MM.1S (cell line): ENCODE data around the gene IL1R1.

Source experiments
- DNase-seq: peaks from one replicate; pipeline ENCODE4 v3.0.0-alpha.2; 2015
- H2AFZ ChIP-seq: fragments of 300-600 bp; sonication (generic); 2 replicates; pipeline ENCODE4 v1.6.0; 2016; ENCODE audit warnings: antibody characterized with exemption, low read length
- H3F3A ChIP-seq: fragments of 300-600 bp; sonication (generic); 2 replicates; pipeline ENCODE4 v1.6.1; 2016; ENCODE audit warnings: mild to moderate bottlenecking, antibody characterized with exemption, low read length, moderate library complexity, mixed read lengths; ENCODE audit not compliant: insufficient read depth
- H3K27ac ChIP-seq: fragments of 300-600 bp; sonication (generic); 2 replicates; pipeline ENCODE4 v1.5.1; 2016; ENCODE audit warnings: mild to moderate bottlenecking, low read length
- H3K27me3 ChIP-seq: fragments of 300-600 bp; sonication (generic); replicated peaks from 2 replicates; pipeline ENCODE4 v1.6.0; 2016; ENCODE audit warnings: low read length; ENCODE audit not compliant: insufficient read depth
- H3K36me3 ChIP-seq: fragments of 300-600 bp; sonication (generic); replicated peaks from 2 replicates; pipeline ENCODE4 v1.6.1; 2016; ENCODE audit warnings: mild to moderate bottlenecking, low read length, mixed read lengths; ENCODE audit not compliant: insufficient read depth
- H3K4me1 ChIP-seq: fragments of 300-600 bp; sonication (generic); 2 replicates; pipeline ENCODE4 v1.6.1; 2016; ENCODE audit warnings: low read length, mixed read lengths
- H3K4me2 ChIP-seq: fragments of 300-600 bp; sonication (generic); 2 replicates; pipeline ENCODE4 v1.6.0; 2016; ENCODE audit warnings: low read depth, low read length
- H3K4me3 ChIP-seq: fragments of 300-600 bp; sonication (generic); 2 replicates; pipeline ENCODE4 v1.5.1; 2016; ENCODE audit warnings: low read length, mixed read lengths
- H3K79me2 ChIP-seq: fragments of 300-600 bp; sonication (generic); 2 replicates; pipeline ENCODE4 v1.6.1; 2016; ENCODE audit warnings: mixed run types, low read length, mixed read lengths
- H3K9ac ChIP-seq: fragments of 300-600 bp; sonication (generic); 2 replicates; pipeline ENCODE4 v1.6.1; 2016; ENCODE audit warnings: low read length, mixed read lengths
- H3K9me2 ChIP-seq: fragments of 300-600 bp; sonication (generic); replicated peaks from 2 replicates; pipeline ENCODE4 v1.6.1; 2016; ENCODE audit warnings: mild to moderate bottlenecking, low read length, mixed read lengths; ENCODE audit not compliant: insufficient read depth
- H3K9me3 ChIP-seq: fragments of 300-600 bp; sonication (generic); replicated peaks from 2 replicates; pipeline ENCODE4 v1.6.1; 2016; ENCODE audit warnings: mild to moderate bottlenecking, low read length, mixed read lengths; ENCODE audit not compliant: insufficient read depth
- H4K20me1 ChIP-seq: fragments of 300-600 bp; sonication (generic); 2 replicates; pipeline ENCODE4 v1.6.1; 2016; ENCODE audit warnings: mild to moderate bottlenecking, low read length, moderate library complexity, mixed read lengths; ENCODE audit not compliant: insufficient read depth
- CTCF ChIP-seq: fragments of 300-600 bp; sonication (generic); IDR thresholded peaks from 2 replicates; pipeline ENCODE4 v1.5.1; 2016; ENCODE audit warnings: antibody characterized with exemption, low read length, mixed read lengths
- EZH2 ChIP-seq: fragments of 300-600 bp; sonication (generic); optimal IDR thresholded peaks from 2 replicates; pipeline ENCODE3; 2017; ENCODE audit warnings: low read depth, mild to moderate bottlenecking, antibody characterized with exemption, low read length, mixed read lengths
- EZH2phosphoT487 ChIP-seq: fragments of 300-600 bp; sonication (generic); IDR thresholded peaks from 2 replicates; pipeline ENCODE4 v1.6.1; 2018; ENCODE audit warnings: antibody characterized with exemption, low read length

Gene IL1R1

GRCh38 chr2:102158011-102158755 is 15.6 kb downstream of the IL1R1 start:
- H3K9ac ChIP-seq: no peak overlapping the region
- no peak overlapping the region for H2AFZ ChIP-seq
- no peaks in the 10 kb centered on the region for H3F3A ChIP-seq

GRCh38 chr2:102159295-102159694 is 16.7 kb downstream of the IL1R1 start:
- H3K27ac ChIP-seq: no peak overlapping the region
- H3F3A ChIP-seq: no peaks in the 10 kb centered on the region
- no peaks in the 10 kb centered on the region for H3K79me2 ChIP-seq
- H2AFZ ChIP-seq: no peak overlapping the region
- H3K36me3 ChIP-seq: no peaks in the 10 kb centered on the region
- H3K9ac ChIP-seq: no peak overlapping the region
- no peaks in the 10 kb centered on the region for H4K20me1 ChIP-seq
- no peak for DNase-seq
- H3K27me3 ChIP-seq: no peaks in the 10 kb centered on the region
- H3K9me2 ChIP-seq: no peaks in the 10 kb centered on the region
- no peak overlapping the region for H3K4me2 ChIP-seq
- TF ChIP-seq EZH2phosphoT487 (no peak), EZH2 (no peak), CTCF (no peak)
- no peaks in the 10 kb centered on the region for H3K9me3 ChIP-seq
- H3K4me1 ChIP-seq: no peaks in the 10 kb centered on the region
- H3K4me3 ChIP-seq: no peak overlapping the region

More at GRCh38 chr2:102158011-102158755, 15.6 kb downstream of the IL1R1 start:
- TF ChIP-seq EZH2phosphoT487 (no peak), CTCF (no peak), EZH2 (no peak)
- H3K4me2 ChIP-seq: no peak overlapping the region
- H3K9me2 ChIP-seq: no peaks in the 10 kb centered on the region
- H3K4me3 ChIP-seq: no peak overlapping the region
- no peaks in the 10 kb centered on the region for H3K79me2 ChIP-seq
- no peak overlapping the region for H3K27ac ChIP-seq
- H4K20me1 ChIP-seq: no peaks in the 10 kb centered on the region
- no peaks in the 10 kb centered on the region for H3K9me3 ChIP-seq
- DNase-seq: no peak
- H3K27me3 ChIP-seq: no peaks in the 10 kb centered on the region
- no peaks in the 10 kb centered on the region for H3K36me3 ChIP-seq
- H3K4me1 ChIP-seq: no peaks in the 10 kb centered on the region

GRCh38 chr2:102166189-102166845 is 23.8 kb downstream of the IL1R1 start:
- Histone ChIP-seq H3K27me3 (no peaks in the 10 kb centered on the region), H3K36me3 (no peaks in the 10 kb centered on the region), H3K4me3 (no peak overlapping the region), H4K20me1 (no peaks in the 10 kb centered on the region), H3F3A (no peaks in the 10 kb centered on the region), H3K9ac (no peak overlapping the region), H3K9me3 (no peaks in the 10 kb centered on the region), H3K79me2 (no peaks in the 10 kb centered on the region), H3K4me1 (no peaks in the 10 kb centered on the region), H3K27ac (no peak overlapping the region), H3K9me2 (no peaks in the 10 kb centered on the region), H2AFZ (no peak overlapping the region), H3K4me2 (no peak overlapping the region)
- no peak for TF ChIP-seq EZH2phosphoT487
- TF ChIP-seq EZH2: no peak
- no peak for TF ChIP-seq CTCF
- DNase-seq: no peak
